Measurements from ENCODE around the gene RNF215. TPM values are rescaled to one million over a fixed set of nuclear protein-coding genes. Genes with fewer than 3 reads are reported as not detected.

Gene RNF215
- total RNA-seq, 1 donor from 2014 or later = 4.9 TPM

- H3K4me1 ChIP-seq = peaks cover 8% of the 10 kb centered on the region
- no peak overlapping the region for H3K27ac ChIP-seq (replicated peaks)
- intact Hi-C loops (cut with micrococcal nuclease) = loop anchor here (5.0 kb wide), 1 partner anchor 118 kb away; no protein-coding TSS in a partner anchor
- H3K4me3 ChIP-seq = no peak overlapping the region
- H3K36me3 ChIP-seq = no peaks in the 10 kb centered on the region
- no peak for DNase-seq
- no peak for TF ChIP-seq CTCF (IDR thresholded peaks at IDR 0.05; ENCODE audit: borderline replicate concordance)
- H3K9me3 ChIP-seq (replicated peaks) = no peaks in the 10 kb centered on the region
- H3K27me3 ChIP-seq (ENCODE audit: low read depth) = no peaks in the 10 kb centered on the region
These were observed 7.2 kb downstream of the RNF215 start for GRCh38 chr22:30380011-30380410.

GRCh38 chr22:30375312-30375849 lies 11.8 kb downstream of the RNF215 start:
- DNase-seq = no peak
- no peak for TF ChIP-seq CTCF (IDR thresholded peaks at IDR 0.05; ENCODE audit: borderline replicate concordance)
- Histone ChIP-seq H3K27ac (replicated peaks) (no peak overlapping the region), H3K4me3 (no peak overlapping the region), H3K4me1 (no peaks in the 10 kb centered on the region), H3K36me3 (no peaks in the 10 kb centered on the region), H3K27me3 (ENCODE audit: low read depth) (no peaks in the 10 kb centered on the region), H3K9me3 (replicated peaks) (no peaks in the 10 kb centered on the region)
- intact Hi-C loops (cut with micrococcal nuclease) = no loop called here

GRCh38 chr22:30373331-30374325 lies 13.6 kb downstream of the RNF215 start:
- H3K36me3 ChIP-seq = no peaks in the 10 kb centered on the region
- H3K4me3 ChIP-seq = no peak overlapping the region
- intact Hi-C loops (cut with micrococcal nuclease) = no loop called here
- H3K27ac ChIP-seq (replicated peaks) = no peak overlapping the region
- no peak for DNase-seq
- H3K27me3 ChIP-seq (ENCODE audit: low read depth) = no peaks in the 10 kb centered on the region
- H3K9me3 ChIP-seq (replicated peaks) = no peaks in the 10 kb centered on the region
- TF ChIP-seq CTCF (IDR thresholded peaks at IDR 0.05; ENCODE audit: borderline replicate concordance) = no peak
- H3K4me1 ChIP-seq = no peaks in the 10 kb centered on the region

GRCh38 chr22:30372915-30373314 lies 14.3 kb downstream of the RNF215 start:
- Histone ChIP-seq H3K9me3 (replicated peaks) (no peaks in the 10 kb centered on the region), H3K27ac (replicated peaks) (no peak overlapping the region), H3K36me3 (no peaks in the 10 kb centered on the region), H3K27me3 (ENCODE audit: low read depth) (no peaks in the 10 kb centered on the region), H3K4me3 (no peak overlapping the region), H3K4me1 (no peaks in the 10 kb centered on the region)
- TF ChIP-seq CTCF (IDR thresholded peaks at IDR 0.05; ENCODE audit: borderline replicate concordance) = no peak
- intact Hi-C loops (cut with micrococcal nuclease) = no loop called here
- DNase-seq = no peak

GRCh38 chr22:30371981-30372380 lies 15.2 kb downstream of the RNF215 start:
- H3K36me3 ChIP-seq = no peaks in the 10 kb centered on the region
- H3K27me3 ChIP-seq (ENCODE audit: low read depth) = no peaks in the 10 kb centered on the region
- H3K27ac ChIP-seq (replicated peaks) = no peak overlapping the region
- no peak overlapping the region for H3K4me3 ChIP-seq
- intact Hi-C loops (cut with micrococcal nuclease) = no loop called here
- DNase-seq = no peak
- TF ChIP-seq CTCF (IDR thresholded peaks at IDR 0.05; ENCODE audit: borderline replicate concordance) = no peak
- no peaks in the 10 kb centered on the region for H3K4me1 ChIP-seq
- no peaks in the 10 kb centered on the region for H3K9me3 ChIP-seq (replicated peaks)

Data from left ventricle myocardium inferior (tissue), 1 donor.